Measurements from ENCODE around the gene CHAT. TPM values are rescaled to one million over a fixed set of nuclear protein-coding genes. Genes with fewer than 3 reads are reported as not detected.
A peak's percentile ranks its signal among the peaks of the same experiment; 100 is the strongest.

The CHAT gene
- total RNA-seq, 1 experiment from 2014 or later = 0.18 TPM

DNA sequence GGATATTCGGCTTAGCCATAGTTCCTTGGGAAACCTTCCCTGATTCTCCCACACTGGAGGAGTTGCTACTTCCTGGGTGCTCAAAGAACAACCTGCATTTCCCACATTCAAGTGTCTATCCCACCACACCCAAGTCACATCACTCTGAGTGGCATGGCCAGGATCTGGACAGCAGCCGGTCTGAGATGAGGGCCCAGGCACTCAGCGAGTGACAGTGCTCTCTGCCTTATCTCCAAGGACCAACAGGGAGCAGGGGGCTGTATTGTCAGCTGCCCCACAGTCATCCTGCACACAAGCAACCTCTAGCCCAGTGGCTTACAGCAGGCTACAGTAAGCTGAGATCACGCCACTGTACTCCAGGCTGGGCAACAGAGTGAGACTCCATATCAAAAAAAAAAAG, 19.8 kb upstream of the CHAT start:
- no peaks in the 10 kb centered on the region for H3K27me3 Mint-ChIP-seq (ENCODE audit: insufficient read depth, unreplicated experiment)
- no peaks in the 10 kb centered on the region for H3K36me3 ChIP-seq (ENCODE audit: control insufficient read depth, insufficient read depth, low read length)
- no TSS peak for BruUV-seq (replicated peaks)
- no peaks in the 10 kb centered on the region for H3K9me3 Mint-ChIP-seq (ENCODE audit: unreplicated experiment)
- no peak overlapping the region for H3K4me3 ChIP-seq (ENCODE audit: low read depth, low read length)
- peaks cover 4% of the 10 kb centered on the region for H3K36me3 Mint-ChIP-seq (ENCODE audit: insufficient read depth, unreplicated experiment)
- H3K27ac Mint-ChIP-seq (ENCODE audit: unreplicated experiment) = no peak overlapping the region
- H3K27me3 ChIP-seq (replicated peaks; ENCODE audit: control insufficient read depth, insufficient read depth, low read length) = no peaks in the 10 kb centered on the region
- DNase-seq = no peak
- H3K9me3 ChIP-seq = peaks cover 6% of the 10 kb centered on the region
- CTCF ChIA-PET = interaction anchor here (0.9 to 1.5 kb wide), 5 partner anchors 26 to 196 kb away, joined by 3 to 5 read pairs (median 3); no protein-coding TSS in a partner anchor
- no peak overlapping the region for H3K4me3 Mint-ChIP-seq (ENCODE audit: unreplicated experiment)
- intact Hi-C loops (cut with micrococcal nuclease; ENCODE audit: unreplicated experiment) = loop anchor here (1.0 to 10.0 kb wide), 7 partner anchors 23 to 681 kb away; partner anchors contain the start of genes ERCC6 and OGDHL
- TF ChIP-seq, protein P1, sequence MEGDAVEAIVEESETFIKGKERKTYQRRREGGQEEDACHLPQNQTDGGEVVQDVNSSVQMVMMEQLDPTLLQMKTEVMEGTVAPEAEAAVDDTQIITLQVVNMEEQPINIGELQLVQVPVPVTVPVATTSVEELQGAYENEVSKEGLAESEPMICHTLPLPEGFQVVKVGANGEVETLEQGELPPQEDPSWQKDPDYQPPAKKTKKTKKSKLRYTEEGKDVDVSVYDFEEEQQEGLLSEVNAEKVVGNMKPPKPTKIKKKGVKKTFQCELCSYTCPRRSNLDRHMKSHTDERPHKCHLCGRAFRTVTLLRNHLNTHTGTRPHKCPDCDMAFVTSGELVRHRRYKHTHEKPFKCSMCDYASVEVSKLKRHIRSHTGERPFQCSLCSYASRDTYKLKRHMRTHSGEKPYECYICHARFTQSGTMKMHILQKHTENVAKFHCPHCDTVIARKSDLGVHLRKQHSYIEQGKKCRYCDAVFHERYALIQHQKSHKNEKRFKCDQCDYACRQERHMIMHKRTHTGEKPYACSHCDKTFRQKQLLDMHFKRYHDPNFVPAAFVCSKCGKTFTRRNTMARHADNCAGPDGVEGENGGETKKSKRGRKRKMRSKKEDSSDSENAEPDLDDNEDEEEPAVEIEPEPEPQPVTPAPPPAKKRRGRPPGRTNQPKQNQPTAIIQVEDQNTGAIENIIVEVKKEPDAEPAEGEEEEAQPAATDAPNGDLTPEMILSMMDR (IDR thresholded peaks at IDR 0.05; ENCODE audit: insufficient read depth in 1 of 2, low read depth in 1 of 2, low read length in 1 of 2, severe bottlenecking in 1 of 2, unreplicated experiment in 1 of 2) = no peak
- POLR2A ChIA-PET = no interaction called here
- H3K4me1 ChIP-seq = peaks cover 8% of the 10 kb centered on the region
- H3K4me1 Mint-ChIP-seq (ENCODE audit: low read depth, unreplicated experiment) = no peaks in the 10 kb centered on the region

- ChIA-PET POLR2A (no interaction called here), CTCF (no interaction called here)
- no peak overlapping the region for H3K4me3 Mint-ChIP-seq (ENCODE audit: unreplicated experiment)
- no peak overlapping the region for H3K4me3 ChIP-seq (ENCODE audit: low read depth, low read length)
- peaks cover 14% of the 10 kb centered on the region for H3K4me1 ChIP-seq
- H3K27me3 Mint-ChIP-seq (ENCODE audit: insufficient read depth, unreplicated experiment) = no peaks in the 10 kb centered on the region
- no peaks in the 10 kb centered on the region for H3K27me3 ChIP-seq (replicated peaks; ENCODE audit: control insufficient read depth, insufficient read depth, low read length)
- intact Hi-C loops (cut with micrococcal nuclease; ENCODE audit: unreplicated experiment) = loop anchor here (1.0 to 10.0 kb wide), 5 partner anchors 22 to 630 kb away; partner anchors contain the start of gene OGDHL
- no TSS peak for BruUV-seq (replicated peaks)
- DNase-seq = peak in 1 of 2 experiments; percentile 80
- peaks cover under 1% of the 10 kb centered on the region; the same call in 1 of the 2 replicates for H3K9me3 ChIP-seq
- TF ChIP-seq, protein P1 (IDR thresholded peaks at IDR 0.05; ENCODE audit: insufficient read depth in 1 of 2, low read depth in 1 of 2, low read length in 1 of 2, severe bottlenecking in 1 of 2, unreplicated experiment in 1 of 2) = peak; percentile 94 to 97
- no peak overlapping the region for H3K27ac Mint-ChIP-seq (ENCODE audit: unreplicated experiment)
- H3K36me3 Mint-ChIP-seq (ENCODE audit: insufficient read depth, unreplicated experiment) = peaks cover 4% of the 10 kb centered on the region
- H3K4me1 Mint-ChIP-seq (ENCODE audit: low read depth, unreplicated experiment) = no peaks in the 10 kb centered on the region
- H3K36me3 ChIP-seq (ENCODE audit: control insufficient read depth, insufficient read depth, low read length) = no peaks in the 10 kb centered on the region
- no peaks in the 10 kb centered on the region for H3K9me3 Mint-ChIP-seq (ENCODE audit: unreplicated experiment)
Measured at GRCh38 chr10:49594594-49594993, 19.2 kb upstream of the CHAT start.

GRCh38 chr10:49595003-49595712, 18.7 kb upstream of the CHAT start:
- Mint-ChIP-seq H3K4me3 (ENCODE audit: unreplicated experiment) (no peak overlapping the region), H3K4me1 (ENCODE audit: low read depth, unreplicated experiment) (no peaks in the 10 kb centered on the region), H3K9me3 (ENCODE audit: unreplicated experiment) (no peaks in the 10 kb centered on the region), H3K36me3 (ENCODE audit: insufficient read depth, unreplicated experiment) (peaks cover 4% of the 10 kb centered on the region), H3K27me3 (ENCODE audit: insufficient read depth, unreplicated experiment) (no peaks in the 10 kb centered on the region), H3K27ac (ENCODE audit: unreplicated experiment) (no peak overlapping the region)
- H3K9me3 ChIP-seq = no peaks in the 10 kb centered on the region; the same call in 1 of the 2 replicates
- TF ChIP-seq, protein P1 (IDR thresholded peaks at IDR 0.05; ENCODE audit: insufficient read depth in 1 of 2, low read depth in 1 of 2, low read length in 1 of 2, severe bottlenecking in 1 of 2, unreplicated experiment in 1 of 2) = no peak
- peak in 1 of 2 experiments; percentile 26 for DNase-seq
- no peaks in the 10 kb centered on the region for H3K27me3 ChIP-seq (replicated peaks; ENCODE audit: control insufficient read depth, insufficient read depth, low read length)
- POLR2A ChIA-PET = no interaction called here
- CTCF ChIA-PET = no interaction called here
- H3K36me3 ChIP-seq (ENCODE audit: control insufficient read depth, insufficient read depth, low read length) = no peaks in the 10 kb centered on the region
- peaks cover 19% of the 10 kb centered on the region for H3K4me1 ChIP-seq
- BruUV-seq (replicated peaks) = no TSS peak
- intact Hi-C loops (cut with micrococcal nuclease; ENCODE audit: unreplicated experiment) = loop anchor here (2.0 to 10.0 kb wide), 2 partner anchors 22 to 320 kb away; no protein-coding TSS in a partner anchor
- H3K4me3 ChIP-seq (ENCODE audit: low read depth, low read length) = no peak overlapping the region

All from Caco-2 (cell line).